Activated CD4-positive, CD25-positive, alpha-beta regulatory T cell treated with anti-CD3 and anti-CD28 coated beads, Interleukin-2, amount 50 U/mL, for 16 hours (primary cell): ENCODE measurements around the gene CIP2A.

Experiments used
- DNase-seq: peaks from one replicate; pipeline ENCODE4 v3.0.0-alpha.2; 2020; ENCODE audit warnings: low read depth, low spot score

CIP2A gene

GRCh38 chr3:108562565-108562964 is 26.7 kb downstream of the CIP2A start:
- DNase-seq = no peak

- DNase-seq = no peak
These were observed 33.2 kb downstream of the CIP2A start for GRCh38 chr3:108555966-108556581.

GRCh38 chr3:108554913-108555571 is 34.2 kb downstream of the CIP2A start:
- DNase-seq = no peak

- no peak for DNase-seq
These were observed 35.0 kb downstream of the CIP2A start for GRCh38 chr3:108554229-108554628.

- no peak for DNase-seq
These were observed 36.7 kb downstream of the CIP2A start for GRCh38 chr3:108552267-108553159.

GRCh38 chr3:108548886-108549285 is 40.4 kb downstream of the CIP2A start:
- DNase-seq = no peak

GRCh38 chr3:108548304-108548703 is 40.9 kb downstream of the CIP2A start:
- DNase-seq = no peak

- DNase-seq = no peak
These were observed 42.5 kb downstream of the CIP2A start for GRCh38 chr3:108546692-108547091.

- no peak for DNase-seq
These were observed 43.0 kb downstream of the CIP2A start for GRCh38 chr3:108546247-108546646.

GRCh38 chr3:108538083-108538482 is 51.2 kb downstream of the CIP2A start:
- DNase-seq = no peak

GRCh38 chr3:108528459-108529252 is 60.6 kb downstream of the CIP2A start:
- no peak for DNase-seq

- DNase-seq = no peak
These were observed 61.4 kb downstream of the CIP2A start for GRCh38 chr3:108527817-108528216.

- DNase-seq = no peak
These were observed 62.1 kb downstream of the CIP2A start for GRCh38 chr3:108527109-108527508.

- DNase-seq = no peak
These were observed 63.3 kb downstream of the CIP2A start for GRCh38 chr3:108525971-108526370.

- DNase-seq = no peak
These were observed 64.0 kb downstream of the CIP2A start for GRCh38 chr3:108525256-108525655.

- no peak for DNase-seq
These were observed 64.7 kb downstream of the CIP2A start for GRCh38 chr3:108524537-108524936.

GRCh38 chr3:108518895-108519294 is 70.3 kb downstream of the CIP2A start:
- no peak for DNase-seq

- no peak for DNase-seq
These were observed 72.4 kb downstream of the CIP2A start for GRCh38 chr3:108516881-108517280.

- no peak for DNase-seq
These were observed 75.3 kb downstream of the CIP2A start for GRCh38 chr3:108513961-108514360.

GRCh38 chr3:108512671-108513070 is 76.6 kb downstream of the CIP2A start:
- DNase-seq = no peak

GRCh38 chr3:108511490-108511889 is 77.7 kb downstream of the CIP2A start:
- no peak for DNase-seq

- DNase-seq = no peak
These were observed 78.2 kb downstream of the CIP2A start for GRCh38 chr3:108511055-108511454.
